Stimulated activated CD4-positive, alpha-beta T cell treated with anti-CD3 and anti-CD28 coated beads, Interleukin-15, amount 100 ng/mL, for 24 hours (primary cell): ENCODE results near the gene SPIN4.
A peak's percentile ranks its signal among the peaks of the same experiment; 100 is the strongest.
"Not testable (repeated sequence)": the region's sequence is repeated elsewhere in the genome, so short reads cannot be mapped to it uniquely, and the experiment has no call there.

Experiments
- DNase-seq: peaks from one replicate; pipeline ENCODE4 v3.0.0-alpha.2; 2020

The SPIN4 gene

DNA sequence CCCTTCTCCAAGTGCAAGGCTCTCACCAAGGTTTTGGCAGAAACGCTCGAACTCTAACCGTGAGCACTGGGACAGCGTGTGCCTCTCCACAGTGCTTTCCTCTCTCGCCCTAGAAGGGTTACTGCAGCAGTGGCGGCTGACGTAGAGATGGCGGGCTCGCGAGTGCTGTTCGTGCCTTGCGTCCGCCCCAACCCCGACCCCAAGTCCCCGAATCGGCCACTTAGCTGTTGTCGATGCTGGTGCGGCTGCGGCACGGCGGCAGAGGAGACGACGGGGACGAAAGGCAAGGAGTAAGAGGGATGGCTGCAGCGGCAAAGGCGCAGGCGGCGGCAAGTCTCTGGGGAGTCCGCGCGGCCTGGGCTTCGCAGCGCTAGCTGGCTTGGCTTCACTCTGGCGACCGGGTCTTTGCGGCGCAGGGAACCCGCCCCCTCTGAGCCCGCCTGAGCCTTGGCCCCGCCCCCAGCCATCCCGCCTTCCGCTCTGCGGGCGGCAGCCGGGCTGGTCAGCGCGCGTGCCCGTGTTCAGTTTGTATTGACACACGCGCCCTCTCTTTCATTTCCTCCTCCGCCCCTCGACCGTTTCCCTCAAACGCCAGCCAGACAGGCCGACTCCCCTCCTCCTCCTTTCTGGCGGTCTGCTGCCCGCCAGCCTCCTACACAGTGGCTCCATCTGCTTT, at the start of gene SPIN4:
SPIN4 (minus strand) TSS at position 392 of the 676 bp plus-strand sequence. CDS start 513 bp downstream, outside the sequence.
- DNase-seq, result peak; percentile 82

DNA sequence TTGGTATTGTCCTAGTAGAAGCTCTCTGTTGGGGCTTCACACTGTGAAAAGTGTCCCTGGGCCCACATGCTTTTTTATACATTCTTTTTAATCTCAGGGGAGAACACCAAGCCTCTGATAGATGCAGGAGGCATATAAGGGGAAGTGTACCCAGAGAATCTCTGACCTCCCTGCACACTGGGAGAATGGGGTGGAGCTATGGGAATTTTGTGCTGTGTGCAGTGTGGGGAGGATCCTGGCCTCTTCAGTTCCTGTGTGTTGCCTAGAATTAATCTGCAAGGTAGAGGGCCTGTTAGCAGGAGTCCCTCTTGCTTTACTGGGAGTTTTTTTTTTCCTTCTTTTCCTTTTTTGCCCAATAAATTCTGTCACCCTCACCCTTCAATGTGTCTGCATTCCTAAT, 49.2 kb upstream of the SPIN4 start:
- DNase-seq, result no peak

DNA sequence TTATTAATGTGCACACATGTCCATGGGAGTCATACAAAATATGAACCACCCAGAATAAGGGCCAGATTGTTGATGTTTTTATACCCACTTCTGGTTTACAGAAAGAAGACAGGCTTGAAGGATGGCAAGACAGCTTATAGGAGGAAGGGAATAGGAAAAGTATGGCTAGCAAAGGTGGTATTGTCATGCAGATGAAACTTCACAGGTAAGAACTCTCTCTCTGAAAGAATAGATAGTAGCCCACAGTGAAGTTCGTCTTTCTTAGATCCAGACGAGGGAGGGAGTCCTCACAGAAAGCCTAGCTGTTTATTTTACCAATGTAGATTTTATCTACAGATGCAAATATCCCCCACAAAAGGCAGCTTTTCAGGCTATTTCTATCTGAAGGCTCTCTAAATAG, 43.7 kb upstream of the SPIN4 start:
- no peak for DNase-seq

DNA sequence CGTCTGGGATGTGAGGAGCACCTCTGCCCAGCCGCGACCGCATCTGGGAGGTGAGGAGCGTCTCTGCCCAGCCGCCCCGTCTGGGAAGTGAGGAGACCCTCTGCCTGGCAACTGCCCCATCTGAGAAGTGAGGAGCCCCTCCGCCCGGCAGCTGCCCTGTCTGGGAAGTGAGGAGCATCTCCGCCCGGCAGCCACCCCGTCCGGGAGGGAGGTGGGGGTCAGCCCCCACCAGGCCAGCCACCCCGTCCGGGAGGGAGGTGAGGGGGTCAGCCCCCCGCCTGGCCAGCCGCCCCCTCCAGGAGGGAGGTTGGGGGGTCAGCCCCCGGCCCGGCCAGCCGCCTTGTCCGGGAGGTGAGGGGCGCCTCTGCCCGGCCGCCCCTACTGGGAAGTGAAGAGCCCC, 42.0 kb upstream of the SPIN4 start:
- DNase-seq, result not testable (repeated sequence)

DNA sequence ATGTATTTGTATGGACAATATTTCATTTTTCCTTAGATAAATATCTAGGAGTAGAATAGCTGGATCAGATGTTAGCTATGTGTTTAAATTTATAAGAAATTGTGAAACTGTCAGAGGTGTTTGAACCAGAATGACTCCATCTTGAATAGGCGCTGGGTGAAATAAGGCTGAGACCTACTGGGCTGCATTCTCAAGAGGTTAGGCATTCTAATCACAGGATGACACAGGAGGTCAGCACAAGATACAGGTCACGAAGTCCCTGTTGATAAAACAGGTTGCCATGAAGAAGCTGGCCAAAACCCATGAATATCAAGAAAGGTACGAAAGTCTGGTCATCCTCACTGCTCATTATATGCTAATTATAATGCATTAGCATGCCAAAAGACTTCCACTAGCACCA, 36.3 kb upstream of the SPIN4 start:
- DNase-seq, result no peak

DNA sequence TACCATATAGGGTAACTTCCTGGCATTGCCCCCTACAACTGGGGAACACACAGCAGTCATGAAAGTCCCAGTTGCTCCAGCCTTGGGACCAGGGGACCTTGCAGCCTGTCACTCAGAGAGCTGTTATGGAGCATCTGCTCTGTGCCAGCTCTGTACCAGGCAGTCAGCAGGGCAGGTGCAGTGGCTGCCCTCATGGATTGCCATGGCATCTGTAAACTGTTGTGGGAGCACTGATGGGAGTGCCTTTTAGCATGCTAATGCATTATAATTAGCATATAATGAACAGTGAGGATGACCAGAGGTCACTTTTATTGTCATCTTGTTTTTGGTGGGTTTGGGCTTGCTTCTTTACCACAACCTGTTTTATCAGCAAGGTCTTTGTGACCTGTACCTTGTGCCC, 33.1 kb upstream of the SPIN4 start:
- not testable (repeated sequence) for DNase-seq

DNA sequence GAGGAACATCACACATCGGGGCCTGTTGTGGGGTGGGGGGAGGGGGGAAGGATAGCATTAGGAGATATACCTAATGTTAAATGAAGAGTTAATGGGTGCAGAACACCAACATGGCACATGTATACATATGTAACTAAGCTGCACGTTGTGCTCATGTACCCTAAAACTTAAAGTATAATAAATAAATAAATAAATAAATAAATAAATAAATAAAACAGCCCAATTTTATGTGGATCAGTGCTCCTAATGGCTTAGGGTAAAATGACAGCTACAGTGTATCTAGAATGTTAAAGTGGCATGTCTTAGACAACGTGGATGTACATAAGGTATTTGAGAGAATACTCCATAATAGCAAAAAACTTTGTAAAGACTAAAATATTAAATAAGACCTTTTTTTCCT, 21.9 kb upstream of the SPIN4 start:
- not testable (repeated sequence) for DNase-seq

DNA sequence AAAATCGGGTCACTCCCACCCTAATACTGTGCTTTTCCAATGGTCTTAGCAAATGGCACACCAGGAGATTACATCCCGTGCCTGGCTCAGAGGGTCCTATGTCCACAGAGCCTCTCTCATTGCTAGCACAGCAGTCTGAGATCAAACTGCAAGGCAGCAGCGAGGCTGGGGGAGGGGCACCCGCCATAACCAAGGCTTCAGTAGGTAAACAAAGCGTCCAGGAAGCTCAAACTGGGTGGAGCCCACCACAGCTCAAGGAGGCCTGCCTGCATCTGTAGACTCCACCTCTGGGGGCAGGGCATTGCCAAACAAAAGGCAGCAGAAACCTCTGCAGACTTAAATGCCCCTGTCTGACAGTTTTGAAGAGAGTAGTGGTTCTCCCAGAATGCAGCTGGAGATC, 16.6 kb upstream of the SPIN4 start:
- not testable (repeated sequence) for DNase-seq

DNA sequence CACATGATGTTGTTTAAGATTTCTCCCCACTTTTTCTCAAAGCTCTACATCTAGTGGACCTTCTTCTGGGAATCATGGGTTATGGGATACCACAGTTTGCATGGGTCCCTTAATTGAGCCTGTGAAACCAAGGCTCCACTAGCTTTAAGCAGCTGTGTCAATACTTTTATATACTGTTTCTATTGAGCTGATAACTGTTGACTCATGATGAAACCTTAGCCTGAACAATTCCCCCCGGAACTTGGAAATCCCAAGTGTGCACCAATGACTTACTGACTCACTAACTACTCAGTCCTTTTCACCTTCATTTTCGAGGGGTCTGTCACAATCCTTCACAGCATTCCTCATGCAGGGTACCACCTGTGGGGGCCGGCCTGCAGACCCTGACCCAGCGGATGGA, 12.7 kb upstream of the SPIN4 start:
- DNase-seq, result no peak

DNA sequence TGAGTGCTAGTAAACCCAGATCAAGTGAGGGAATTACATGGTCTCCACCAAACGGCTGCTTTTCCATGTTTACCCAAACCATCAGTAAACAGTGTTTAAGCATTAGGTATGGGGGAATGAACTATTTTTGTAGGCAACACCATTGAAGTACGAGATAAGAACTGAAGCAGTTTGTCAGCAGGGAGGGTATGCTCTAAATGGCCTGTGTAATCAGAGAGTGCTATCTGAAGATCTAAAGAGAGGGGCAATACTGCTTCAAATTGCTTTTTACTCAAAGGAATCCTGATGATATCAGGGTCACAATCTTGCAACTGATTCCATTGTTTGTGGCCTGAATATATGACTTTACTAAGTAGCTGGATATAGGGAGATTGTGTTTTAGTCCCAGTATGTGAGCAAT, 10.4 kb upstream of the SPIN4 start:
- no peak for DNase-seq

DNA sequence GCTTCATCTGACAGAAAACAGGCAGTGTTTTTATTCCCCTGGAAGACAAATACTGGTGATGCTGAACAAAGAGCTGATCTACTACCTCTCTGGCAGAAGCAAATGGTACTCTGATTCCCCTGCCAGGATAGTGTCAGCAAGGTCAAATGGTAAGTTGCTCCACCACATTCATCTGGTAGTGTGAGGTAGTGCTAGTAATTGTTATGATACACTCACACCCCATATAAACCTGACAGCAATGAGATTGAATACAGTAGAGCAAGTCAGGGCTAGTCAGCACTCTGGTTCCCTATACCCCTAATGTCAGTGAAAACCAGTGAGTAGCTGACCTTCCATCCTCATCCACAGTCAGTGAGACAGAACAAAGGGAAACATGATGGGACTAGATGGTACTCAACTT, 3.4 kb upstream of the SPIN4 start:
- DNase-seq, result no peak

DNA sequence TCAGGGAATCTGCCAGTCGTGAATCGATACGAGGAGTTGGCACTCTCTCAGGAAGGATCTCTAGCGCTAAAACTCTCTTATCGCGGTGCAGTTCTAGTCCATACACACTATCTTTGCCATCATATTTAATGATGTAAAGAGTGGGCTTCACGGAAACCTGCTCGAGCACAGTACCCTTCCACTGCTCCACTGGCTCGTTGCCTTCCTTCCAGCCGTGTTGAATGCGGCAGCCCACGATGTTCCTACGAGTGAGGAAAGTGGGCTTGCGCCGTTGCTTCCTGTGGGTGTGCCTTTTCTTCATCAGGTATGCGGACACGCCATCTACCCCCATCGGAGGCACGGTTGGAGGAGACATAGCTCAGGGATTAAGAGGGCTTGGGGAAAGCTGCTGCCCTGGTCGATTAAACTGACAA, 661 bp downstream of the SPIN4 start:
- peak; percentile 41 for DNase-seq

DNA sequence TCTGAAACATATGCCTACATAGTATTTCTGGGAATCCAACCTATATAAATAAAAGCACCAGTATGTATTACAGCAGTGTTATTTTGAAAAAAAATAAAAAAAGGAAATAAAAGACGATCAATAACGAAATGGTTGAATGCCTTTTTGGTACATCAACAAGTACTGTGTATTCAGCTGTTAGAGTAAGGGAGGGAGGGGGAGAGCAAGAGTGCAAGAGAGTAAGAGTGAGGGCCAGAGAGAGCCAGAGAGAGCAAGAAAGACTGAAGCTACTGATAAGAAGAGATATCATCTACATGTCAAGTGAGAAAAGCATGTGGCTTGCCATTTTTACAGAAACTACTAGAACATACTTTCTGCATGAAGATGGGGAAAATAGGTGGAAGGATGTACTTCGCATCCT, 1.8 kb downstream of the SPIN4 start:
- no peak for DNase-seq

DNA sequence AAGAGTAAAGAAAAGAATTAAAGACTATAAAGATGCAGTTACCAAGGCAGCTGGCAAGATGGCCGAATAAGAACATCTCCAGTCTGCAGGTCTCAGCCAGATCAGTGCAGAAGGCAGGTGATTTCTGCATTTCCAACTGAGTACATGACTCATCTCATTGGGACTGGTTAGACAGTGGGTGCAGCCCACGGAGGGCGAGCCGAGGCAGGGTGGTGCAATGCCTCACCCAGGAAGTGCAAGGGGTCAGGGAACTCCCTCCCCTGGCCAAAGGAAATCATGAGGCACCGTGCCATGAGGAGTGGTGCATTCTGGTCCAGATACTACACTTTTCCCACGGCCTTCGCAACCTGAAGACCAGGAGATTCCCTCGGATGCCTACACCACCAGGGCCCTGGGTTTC, 20.5 kb downstream of the SPIN4 start:
- no peak for DNase-seq

DNA sequence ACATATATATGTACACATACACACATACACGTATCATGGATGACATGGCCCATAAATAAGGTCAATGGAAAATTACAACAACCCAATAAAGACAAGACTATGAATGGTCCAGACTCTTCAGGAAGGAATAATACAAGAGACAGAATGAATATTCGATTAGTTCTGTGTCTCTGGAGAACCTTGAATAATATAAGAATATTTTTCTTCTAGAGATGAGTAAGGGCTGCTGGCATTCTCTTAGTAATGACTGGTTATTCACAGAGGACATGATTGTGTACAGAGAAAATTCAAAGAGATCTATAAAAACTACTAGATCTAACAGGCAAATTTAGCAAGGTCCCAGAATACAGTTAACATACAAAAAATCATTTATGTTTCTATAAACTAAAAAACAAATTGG, 23.3 kb downstream of the SPIN4 start:
- DNase-seq, result no peak

DNA sequence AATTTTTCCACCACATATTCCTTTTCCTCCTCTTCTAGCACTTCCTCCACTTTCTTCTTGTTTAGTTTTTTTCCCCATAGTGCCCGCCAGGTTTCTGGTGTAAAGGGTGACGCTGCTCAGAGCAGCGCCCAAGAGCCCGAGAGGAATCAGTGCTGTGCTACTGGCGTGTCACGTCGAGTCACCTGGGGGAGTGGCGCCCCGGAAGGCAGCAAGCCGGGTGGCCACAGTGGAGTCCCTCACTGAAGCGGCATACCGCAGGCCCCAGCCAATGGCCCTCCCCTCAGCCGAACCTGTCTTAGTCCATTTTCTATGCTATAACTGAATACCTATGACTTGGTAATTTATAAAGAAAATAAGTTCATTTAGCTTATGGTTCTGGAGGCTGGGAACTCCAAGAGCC, 51.5 kb downstream of the SPIN4 start:
- no peak for DNase-seq
